B cell (primary cell): ENCODE results near the gene GIT1. TPM values are rescaled to one million over a fixed set of nuclear protein-coding genes. Genes with fewer than 3 reads are reported as not detected.

Experiments used
- ATAC-seq: fragments of 200-7000 bp; cut with Tn5 transposase; one replicate; pipeline ENCODE4 v1.10.0; 2021; ENCODE audit warnings: low read depth, mild to moderate bottlenecking, moderate number of reproducible peaks, moderate library complexity
- CTCF ChIA-PET: fragments of 350-600 bp; sonication (Branson Sonifier 250); formaldehyde crosslinking; loops from one replicate; lab custom pipeline; 2021; ENCODE audit warnings: antibody characterized with exemption, inconsistent platforms; lab: Charles Lee
- POLR2A ChIA-PET: fragments of 350-600 bp; sonication (Branson Sonifier 250); formaldehyde crosslinking; loops from one replicate; lab custom pipeline; 2021; ENCODE audit warnings: antibody characterized with exemption; lab: Charles Lee
- DNase-seq: peaks from one replicate; pipeline ENCODE4 v3.0.0; 2013
- H2AFZ ChIP-seq: 2 replicates; pipeline ENCODE4 v1.6.1; 2012; ENCODE audit warnings: mild to moderate bottlenecking, low read depth, low read length; ENCODE audit not compliant: insufficient read depth, poor library complexity, severe bottlenecking
- H3K27ac ChIP-seq, 2 donors: 1 replicate in 1 of 2; 2 replicates in 1 of 2; pipeline ENCODE4 v1.5.1; 2012 to 2013; ENCODE audit warnings: low read length in 2 of 2, mild to moderate bottlenecking in 2 of 2, moderate library complexity in 1 of 2
- H3K27me3 ChIP-seq, 4 experiments: fragments of 200-600 bp in 1 of 4; sonication (generic) in 1 of 4; replicated peaks in 1 of 4; 1 replicate in 2 of 4; 2 replicates in 2 of 4; pipeline versions ENCODE4 v1.6.1 to v1.7.0; 2013 to 2016; ENCODE audit warnings: low read length in 3 of 4, mild to moderate bottlenecking in 2 of 4, mixed read lengths in 1 of 4, moderate library complexity in 1 of 4; ENCODE audit not compliant: insufficient read depth in 4 of 4, control insufficient read depth in 3 of 4; ENCODE audit errors: control extremely low read depth in 1 of 4
- H3K36me3 ChIP-seq, 2 experiments: replicated peaks in 1 of 2; 1 replicate in 1 of 2; 2 replicates in 1 of 2; pipeline versions ENCODE4 v1.6.1 to v1.7.1; 2013; ENCODE audit warnings: low read length in 1 of 2; ENCODE audit not compliant: insufficient read depth in 2 of 2, control insufficient read depth in 1 of 2; ENCODE audit errors: control extremely low read depth in 1 of 2, extremely low read depth in 1 of 2
- H3K4me1 ChIP-seq, 2 donors: fragments of 200-600 bp in 1 of 2; sonication (generic) in 1 of 2; 1 replicate in 1 of 2; 2 replicates in 1 of 2; pipeline versions ENCODE4 v1.5.1 to v1.6.1; 2013 to 2017; ENCODE audit warnings: low read length in 2 of 2; ENCODE audit not compliant: control insufficient read depth in 2 of 2, insufficient read depth in 2 of 2
- H3K4me2 ChIP-seq: replicated peaks from 2 replicates; pipeline ENCODE3; 2012; ENCODE audit warnings: mild to moderate bottlenecking, low read depth, low read length; ENCODE audit not compliant: poor library complexity, severe bottlenecking
- H3K4me3 ChIP-seq, 5 experiments: fragments of 200-600 bp in 1 of 5; sonication (generic) in 1 of 5; 1 replicate in 3 of 5; 2 replicates in 2 of 5; pipeline versions ENCODE4 v1.5.1 to v1.7.0; 2011 to 2016; ENCODE audit warnings: low read length in 4 of 5, mild to moderate bottlenecking in 4 of 5, low read depth in 2 of 5, control low read depth in 1 of 5, moderate library complexity in 1 of 5; ENCODE audit not compliant: insufficient read depth in 1 of 5; ENCODE audit errors: control extremely low read depth in 1 of 5, extremely low read depth in 1 of 5
- H3K79me2 ChIP-seq: fragments of 200-600 bp; sonication (generic); one replicate; pipeline ENCODE4 v1.6.0; 2016; ENCODE audit warnings: low read length; ENCODE audit not compliant: control insufficient read depth, insufficient read depth
- H3K9ac ChIP-seq: fragments of 200-600 bp; sonication (generic); 2 replicates; pipeline ENCODE4 v1.6.1; 2017; ENCODE audit warnings: mild to moderate bottlenecking, low read length, moderate library complexity
- H3K9me3 ChIP-seq, 3 donors: one replicate each; pipeline versions ENCODE4 v1.6.1 to v1.7.1; 2013; ENCODE audit warnings: low read length in 2 of 3; ENCODE audit not compliant: control insufficient read depth in 2 of 3, insufficient read depth in 1 of 3; ENCODE audit errors: control extremely low read depth in 1 of 3
- H4K20me1 ChIP-seq: 2 replicates; pipeline ENCODE4 v1.6.0; 2012; ENCODE audit warnings: mild to moderate bottlenecking, low read length; ENCODE audit not compliant: insufficient read depth, control insufficient read depth, poor library complexity, severe bottlenecking
- H3K27ac Mint-ChIP-seq: one replicate; pipeline ENCODE4 v1.8.0; 2021; ENCODE audit warnings: mixed read lengths
- H3K27me3 Mint-ChIP-seq: one replicate; pipeline ENCODE4 v1.8.0; 2021; ENCODE audit warnings: mixed read lengths
- H3K4me1 Mint-ChIP-seq: one replicate; pipeline ENCODE4 v1.8.0; 2021; ENCODE audit warnings: mixed read lengths
- H3K4me3 Mint-ChIP-seq: one replicate; pipeline ENCODE4 v1.8.0; 2021; ENCODE audit warnings: mixed read lengths
- H3K9me3 Mint-ChIP-seq: one replicate; pipeline ENCODE4 v1.8.0; 2022; ENCODE audit warnings: mixed read lengths; ENCODE audit not compliant: insufficient read depth
- EZH2 ChIP-seq: IDR thresholded peaks from 2 replicates; pipeline ENCODE4 v1.6.1; 2012; ENCODE audit warnings: borderline replicate concordance, low read depth, mild to moderate bottlenecking, moderate library complexity, low read length; ENCODE audit not compliant: insufficient read depth, poor library complexity, severe bottlenecking
- WGBS: methylation state at CpG from one replicate; pipeline ENCODE4 v1.1.5; 2013; ENCODE audit warnings: missing lambda C conversion rate; ENCODE audit not compliant: insufficient coverage; 5-methylcytosine and 5-hydroxymethylcytosine counted together
- intact Hi-C: fragments of 100-400 bp; cut with micrococcal nuclease; formaldehyde crosslinking; loops from one replicate; pipeline ENCODE4 v1.10.0; 2022
- polyA plus RNA-seq: library from polyadenylated mRNA; depleted of rRNA; stranded (reverse); fragments of >200 nt; gene quantifications from 2 replicates; pipeline ENCODE4 v1.2.3, GENCODE V29; 2012
- total RNA-seq, 2 donors: library from RNA; stranded (reverse); fragments of 120-200 nt in 1 of 2; gene quantifications; 1 replicate in 1 of 2; 2 replicates in 1 of 2; pipeline versions ENCODE4 v1.2.3 to v1.2.4, GENCODE V29; 2013 to 2022
- TF ChIP-seq, protein P1 (sequence below): fragments of 200-600 bp; IDR thresholded peaks from one replicate; pipeline ENCODE4 v1.8.0; 2022; ENCODE audit warnings: antibody characterized with exemption, mild to moderate bottlenecking

Gene GIT1
- total and polyA plus RNA-seq, 2 donors (not counting 1 experiment from before 2014, with no cell fraction given), result 49.3 to 61.9 TPM

GRCh38 chr17:29577001-29577370 is 12.5 kb downstream of the GIT1 start:
- POLR2A ChIA-PET, result no interaction called here
- Histone ChIP-seq H3K4me2 (no peak overlapping the region), H3K36me3 (peaks cover 0 to 71% of the 10 kb centered on the region in 2 experiments), H3K4me3 (no peak overlapping the region), H3K4me1 (peaks cover 9 to 24% of the 10 kb centered on the region in 2 donors), H3K27ac (no peak overlapping the region), H3K9me3 (no peaks in the 10 kb centered on the region), H2AFZ (no peak overlapping the region), H3K27me3 (no peaks in the 10 kb centered on the region), H3K9ac (no peak overlapping the region), H4K20me1 (peaks cover 48% of the 10 kb centered on the region), H3K79me2 (peaks cover 23% of the 10 kb centered on the region)
- H3K9me3 Mint-ChIP-seq, result no peaks in the 10 kb centered on the region
- peaks cover 14% of the 10 kb centered on the region for H3K4me1 Mint-ChIP-seq
- H3K27ac Mint-ChIP-seq, result no peak overlapping the region
- no peak overlapping the region for H3K4me3 Mint-ChIP-seq
- H3K27me3 Mint-ChIP-seq, result no peaks in the 10 kb centered on the region
- CTCF ChIA-PET, result interaction anchor here (0.6 to 24.3 kb wide), 10 partner anchors 9 to 516 kb away, joined by 3 to 336 read pairs (median 4); partner anchors contain the start of genes ABHD15 and ANKRD13B
- ATAC-seq (no peak), DNase-seq (no peak)
- 96% methylated on average over 9 of the region's 9 CpGs for WGBS
- intact Hi-C loops, result no loop called here
- TF ChIP-seq, protein P1, sequence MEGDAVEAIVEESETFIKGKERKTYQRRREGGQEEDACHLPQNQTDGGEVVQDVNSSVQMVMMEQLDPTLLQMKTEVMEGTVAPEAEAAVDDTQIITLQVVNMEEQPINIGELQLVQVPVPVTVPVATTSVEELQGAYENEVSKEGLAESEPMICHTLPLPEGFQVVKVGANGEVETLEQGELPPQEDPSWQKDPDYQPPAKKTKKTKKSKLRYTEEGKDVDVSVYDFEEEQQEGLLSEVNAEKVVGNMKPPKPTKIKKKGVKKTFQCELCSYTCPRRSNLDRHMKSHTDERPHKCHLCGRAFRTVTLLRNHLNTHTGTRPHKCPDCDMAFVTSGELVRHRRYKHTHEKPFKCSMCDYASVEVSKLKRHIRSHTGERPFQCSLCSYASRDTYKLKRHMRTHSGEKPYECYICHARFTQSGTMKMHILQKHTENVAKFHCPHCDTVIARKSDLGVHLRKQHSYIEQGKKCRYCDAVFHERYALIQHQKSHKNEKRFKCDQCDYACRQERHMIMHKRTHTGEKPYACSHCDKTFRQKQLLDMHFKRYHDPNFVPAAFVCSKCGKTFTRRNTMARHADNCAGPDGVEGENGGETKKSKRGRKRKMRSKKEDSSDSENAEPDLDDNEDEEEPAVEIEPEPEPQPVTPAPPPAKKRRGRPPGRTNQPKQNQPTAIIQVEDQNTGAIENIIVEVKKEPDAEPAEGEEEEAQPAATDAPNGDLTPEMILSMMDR, result no peak
- no peak for TF ChIP-seq EZH2

DNA sequence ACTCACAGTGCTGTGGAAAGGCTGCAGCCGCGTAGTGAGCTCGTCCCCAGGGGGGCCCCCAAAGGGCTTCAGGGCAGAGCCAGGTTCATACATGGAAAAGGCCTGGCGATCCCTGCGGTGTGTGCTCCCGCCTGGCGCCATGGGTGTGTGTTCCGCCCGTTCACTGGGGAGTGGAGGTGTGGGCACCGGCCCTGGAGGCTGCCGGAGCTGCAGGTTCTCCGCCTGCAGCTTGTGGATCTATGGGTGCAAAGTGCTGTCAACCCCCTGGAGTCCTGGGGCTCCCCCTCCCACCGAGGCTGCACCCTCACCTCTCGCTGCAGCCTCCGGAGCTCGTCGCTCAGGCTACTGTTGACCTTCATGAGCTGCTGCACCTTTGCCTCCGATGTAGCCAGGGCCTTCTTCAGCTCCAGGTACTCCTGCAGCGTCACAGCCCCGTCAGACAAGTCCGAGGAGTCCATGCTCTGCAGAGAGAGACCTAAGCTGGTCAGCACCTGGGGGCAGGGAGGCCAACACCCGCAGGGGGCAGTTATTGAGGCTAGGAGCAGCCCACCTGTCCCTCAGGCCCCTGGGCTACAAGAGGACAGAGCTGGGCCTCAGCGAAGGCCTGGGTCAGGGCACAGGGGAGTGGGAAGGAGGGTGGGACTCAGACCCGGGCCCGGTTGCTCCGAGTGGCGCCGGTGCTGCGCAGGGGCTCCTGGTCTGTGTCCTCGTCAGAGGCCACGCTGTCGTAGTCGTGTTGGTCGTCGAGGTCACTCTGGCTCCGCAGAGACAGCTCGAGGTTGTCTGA is 13.0 kb downstream of the GIT1 start:
- Histone ChIP-seq H3K4me3 (no peak overlapping the region), H3K4me1 (peaks cover 9 to 24% of the 10 kb centered on the region in 2 donors), H4K20me1 (peaks cover 48% of the 10 kb centered on the region), H2AFZ (no peak overlapping the region), H3K9me3 (no peaks in the 10 kb centered on the region), H3K4me2 (no peak overlapping the region), H3K79me2 (peaks cover 23% of the 10 kb centered on the region), H3K27me3 (no peaks in the 10 kb centered on the region), H3K27ac (no peak overlapping the region), H3K9ac (no peak overlapping the region), H3K36me3 (peaks cover 0 to 66% of the 10 kb centered on the region in 2 experiments)
- intact Hi-C loops, result no loop called here
- Mint-ChIP-seq H3K4me3 (no peak overlapping the region), H3K27ac (no peak overlapping the region), H3K9me3 (no peaks in the 10 kb centered on the region), H3K4me1 (peaks cover 14% of the 10 kb centered on the region), H3K27me3 (no peaks in the 10 kb centered on the region)
- TF ChIP-seq, protein P1, result no peak
- TF ChIP-seq EZH2, result no peak
- no peak for ATAC-seq
- 96% methylated on average over 37 of the region's 37 CpGs for WGBS
- DNase-seq, result no peak
- POLR2A ChIA-PET, result no interaction called here
- CTCF ChIA-PET, result interaction anchor here (0.6 to 24.3 kb wide), 13 partner anchors 9 to 517 kb away, joined by 3 to 336 read pairs (median 4); partner anchors contain the start of genes ABHD15 and ANKRD13B
